GM08714 (cell line): Measurements from ENCODE around the gene SSX1.
"Not testable (repeated sequence)": the region's sequence is repeated elsewhere in the genome, so short reads cannot be mapped to it uniquely, and the experiment has no call there.

Experiments
- H3K4me3 ChIP-seq: fragments of 200-500 bp; sonication (Bioruptor generic); 2 replicates; pipeline ENCODE4 v1.5.1; 2014; ENCODE audit warnings: mild to moderate bottlenecking, low read length, inconsistent platforms
- ZNF274 ChIP-seq: IDR thresholded peaks from 2 replicates; pipeline ENCODE4 v1.6.1; 2012; ENCODE audit warnings: mild to moderate bottlenecking, low read depth, low read length

The SSX1 gene

GRCh38 chrX:48255062-48255796 lies at the start of gene SSX1:
Gene SSX1 (plus strand): TSS chrX:48255392. CDS start chrX:48257242, 1,850 bp downstream.
- not testable (repeated sequence) for H3K4me3 ChIP-seq

- not testable (repeated sequence) for H3K4me3 ChIP-seq
Measured at GRCh38 chrX:48214341-48214740, 40.9 kb upstream of the SSX1 start.

GRCh38 chrX:48224196-48224595 lies 31.0 kb upstream of the SSX1 start:
- not testable (repeated sequence) for H3K4me3 ChIP-seq

- H3K4me3 ChIP-seq, result not testable (repeated sequence)
Measured at GRCh38 chrX:48252945-48253344, 2.2 kb upstream of the SSX1 start.

- H3K4me3 ChIP-seq, result not testable (repeated sequence)
Measured at GRCh38 chrX:48274365-48274764, 19.2 kb downstream of the SSX1 start.

- no peak for TF ChIP-seq ZNF274
- H3K4me3 ChIP-seq, result no peak overlapping the region
Measured at GRCh38 chrX:48278958-48279357, 23.8 kb downstream of the SSX1 start.

GRCh38 chrX:48280729-48281128 lies 25.5 kb downstream of the SSX1 start:
- not testable (repeated sequence) for H3K4me3 ChIP-seq

GRCh38 chrX:48306175-48306574 lies 51.0 kb downstream of the SSX1 start:
- TF ChIP-seq ZNF274, result no peak
- H3K4me3 ChIP-seq, result no peak overlapping the region

GRCh38 chrX:48313996-48314395 lies 58.8 kb downstream of the SSX1 start:
- H3K4me3 ChIP-seq, result not testable (repeated sequence)
